Mesenchymal stem cell (in vitro differentiated cells and primary cell): ENCODE measurements around the gene RHOB.
A peak's percentile ranks its signal among the peaks of the same experiment; 100 is the strongest.

ENCODE experiments used
- DNase-seq: peaks from one replicate; pipeline ENCODE4 v3.0.0-alpha.2; 2013
- H2AFZ ChIP-seq: one replicate; pipeline ENCODE4 v1.6.1; 2013; ENCODE audit warnings: low read depth, mild to moderate bottlenecking, control low read depth, inconsistent platforms, low read length, moderate library complexity
- H2AK5ac ChIP-seq: 2 replicates; pipeline ENCODE4 v1.6.1; 2013; ENCODE audit warnings: low read length, moderate library complexity, mild to moderate bottlenecking, inconsistent platforms; ENCODE audit not compliant: severe bottlenecking
- H2BK120ac ChIP-seq: one replicate; pipeline ENCODE4 v1.6.1; 2013; ENCODE audit warnings: low read depth, mild to moderate bottlenecking, inconsistent platforms, low read length, moderate library complexity
- H2BK12ac ChIP-seq, 2 experiments: one replicate each; pipeline ENCODE4 v1.6.1; 2013; ENCODE audit warnings: inconsistent platforms in 2 of 2, low read length in 2 of 2, mild to moderate bottlenecking in 2 of 2, moderate library complexity in 2 of 2, control low read depth in 1 of 2
- H2BK15ac ChIP-seq: one replicate; pipeline ENCODE4 v1.6.1; 2013; ENCODE audit warnings: mild to moderate bottlenecking, low read depth, inconsistent platforms; ENCODE audit not compliant: poor library complexity, severe bottlenecking
- H2BK5ac ChIP-seq: 2 replicates; pipeline ENCODE4 v1.6.1; 2013; ENCODE audit warnings: low read depth, mild to moderate bottlenecking, low read length, control low read depth, inconsistent platforms; ENCODE audit not compliant: poor library complexity, severe bottlenecking
- H3K14ac ChIP-seq, 2 experiments: one replicate each; pipeline ENCODE4 v1.6.1; 2013; ENCODE audit warnings: inconsistent platforms in 2 of 2, low read length in 2 of 2, control low read depth in 1 of 2, mild to moderate bottlenecking in 1 of 2, moderate library complexity in 1 of 2
- H3K18ac ChIP-seq, 2 experiments: one replicate each; pipeline ENCODE4 v1.6.1; 2013; ENCODE audit warnings: inconsistent platforms in 2 of 2, low read length in 2 of 2, control low read depth in 1 of 2, low read depth in 1 of 2, mild to moderate bottlenecking in 1 of 2
- H3K23ac ChIP-seq, 2 experiments: one replicate each; pipeline ENCODE4 v1.6.1; 2013; ENCODE audit warnings: inconsistent platforms in 2 of 2, low read length in 2 of 2, mild to moderate bottlenecking in 2 of 2, moderate library complexity in 2 of 2, control low read depth in 1 of 2
- H3K27ac ChIP-seq: 2 replicates; pipeline ENCODE4 v1.5.1; 2013; ENCODE audit warnings: mild to moderate bottlenecking, moderate library complexity, low read length, control low read depth, inconsistent platforms; ENCODE audit not compliant: poor library complexity, severe bottlenecking
- H3K27me3 ChIP-seq, 2 experiments: 2 replicates each; pipeline versions ENCODE4 v1.6.1 to v1.7.0; 2013; ENCODE audit warnings: low read length in 2 of 2, mild to moderate bottlenecking in 2 of 2, moderate library complexity in 2 of 2, control low read depth in 1 of 2, inconsistent platforms in 1 of 2; ENCODE audit not compliant: control insufficient read depth in 1 of 2, insufficient read depth in 1 of 2
- H3K36me3 ChIP-seq, 2 experiments: 2 replicates each; pipeline versions ENCODE4 v1.6.1 to v1.7.0; 2013; ENCODE audit warnings: low read length in 2 of 2, control low read depth in 1 of 2, inconsistent platforms in 1 of 2, low read depth in 1 of 2, mild to moderate bottlenecking in 1 of 2; ENCODE audit not compliant: insufficient read depth in 2 of 2, control insufficient read depth in 1 of 2
- H3K4ac ChIP-seq, 2 experiments: one replicate each; pipeline ENCODE4 v1.6.1; 2013; ENCODE audit warnings: inconsistent platforms in 2 of 2, low read length in 2 of 2, mild to moderate bottlenecking in 2 of 2, moderate library complexity in 2 of 2, control low read depth in 1 of 2, low read depth in 1 of 2
- H3K4me1 ChIP-seq: 2 replicates; pipeline ENCODE4 v1.6.1; 2013; ENCODE audit warnings: low read depth, low read length, control low read depth; ENCODE audit not compliant: control insufficient read depth, insufficient read depth
- H3K4me2 ChIP-seq: 2 replicates; pipeline ENCODE4 v1.6.1; 2013; ENCODE audit warnings: low read length, mild to moderate bottlenecking, inconsistent platforms; ENCODE audit not compliant: poor library complexity, severe bottlenecking
- H3K4me3 ChIP-seq, 2 experiments: 2 replicates each; pipeline versions ENCODE4 v1.5.1 to v1.7.0; 2013; ENCODE audit warnings: low read length in 2 of 2, mild to moderate bottlenecking in 2 of 2, control low read depth in 1 of 2, low read depth in 1 of 2; ENCODE audit not compliant: insufficient read depth in 1 of 2
- H3K79me1 ChIP-seq: replicated peaks from 2 replicates; pipeline ENCODE4 v1.6.1; 2013; ENCODE audit warnings: mild to moderate bottlenecking, control low read depth, low read length, inconsistent platforms; ENCODE audit not compliant: poor library complexity, severe bottlenecking
- H3K9ac ChIP-seq: 2 replicates; pipeline ENCODE4 v1.7.0; 2013; ENCODE audit warnings: mild to moderate bottlenecking, low read length, moderate library complexity
- H3K9me3 ChIP-seq: 2 replicates; pipeline ENCODE4 v1.7.0; 2013; ENCODE audit warnings: mild to moderate bottlenecking, low read length; ENCODE audit not compliant: control insufficient read depth
- H4K8ac ChIP-seq: one replicate; pipeline ENCODE4 v1.6.1; 2013; ENCODE audit warnings: inconsistent platforms, mild to moderate bottlenecking, low read length, moderate library complexity
- H4K91ac ChIP-seq: one replicate; pipeline ENCODE4 v1.6.1; 2013; ENCODE audit warnings: mild to moderate bottlenecking, low read length, inconsistent platforms
- WGBS: methylation state at CpG from one replicate; pipeline ENCODE4 v1.1.7; 2013; ENCODE audit warnings: mixed read lengths; 5-methylcytosine and 5-hydroxymethylcytosine counted together

RHOB gene

DNA sequence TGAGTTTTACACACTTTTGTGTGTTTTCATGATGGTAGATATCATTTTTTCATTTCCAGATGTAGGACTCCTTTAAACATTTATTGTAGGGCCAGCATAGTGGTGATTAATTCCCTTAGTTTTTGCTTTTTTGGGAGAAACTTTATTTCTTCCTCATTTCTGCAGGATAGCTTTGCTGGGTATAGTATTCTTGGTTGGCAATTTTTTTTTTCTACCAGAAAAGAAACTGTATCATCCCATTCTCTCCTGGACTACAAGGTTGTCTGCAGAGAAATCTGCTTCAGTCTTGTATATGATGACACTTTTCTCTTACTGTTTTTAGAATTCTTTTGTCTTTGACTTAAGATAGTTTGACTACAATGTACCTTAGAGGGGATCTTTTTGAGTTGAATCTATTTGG lies 37.8 kb upstream of the RHOB start:
- no peak for DNase-seq

GRCh38 chr2:20410556-20411277 lies 36.2 kb upstream of the RHOB start:
- no peak overlapping the region for H4K91ac ChIP-seq
- H3K27ac ChIP-seq, result no peak overlapping the region
- DNase-seq, result no peak
- no peak overlapping the region for H4K8ac ChIP-seq
- WGBS, result 90% methylated on average over 5 of the region's 5 CpGs
- H3K9me3 ChIP-seq, result peaks cover 38% of the 10 kb centered on the region
- no peak overlapping the region for H3K18ac ChIP-seq
- no peak overlapping the region for H2BK120ac ChIP-seq
- no peak overlapping the region for H3K4me3 ChIP-seq
- H3K79me1 ChIP-seq, result no peaks in the 10 kb centered on the region
- H3K36me3 ChIP-seq, result no peaks in the 10 kb centered on the region
- H2BK15ac ChIP-seq, result no peak overlapping the region
- no peak overlapping the region for H3K14ac ChIP-seq
- H3K27me3 ChIP-seq, result no peaks in the 10 kb centered on the region
- no peak overlapping the region for H2AFZ ChIP-seq
- no peak overlapping the region for H3K4ac ChIP-seq
- no peak overlapping the region for H3K9ac ChIP-seq
- peak overlapping the region in 1 of 2 experiments; percentile 7 for H2BK12ac ChIP-seq
- no peaks in the 10 kb centered on the region for H3K4me1 ChIP-seq
- no peak overlapping the region for H2AK5ac ChIP-seq
- H2BK5ac ChIP-seq, result no peak overlapping the region
- no peak overlapping the region for H3K23ac ChIP-seq
- no peak overlapping the region for H3K4me2 ChIP-seq

More for the DNA sequence above, 37.8 kb upstream of the RHOB start:
- H2AK5ac ChIP-seq, result no peak overlapping the region
- H4K91ac ChIP-seq, result no peak overlapping the region
- H3K9me3 ChIP-seq, result peaks cover 38% of the 10 kb centered on the region
- no peak overlapping the region for H3K14ac ChIP-seq
- no peak overlapping the region for H3K4me2 ChIP-seq
- no peak overlapping the region for H3K27ac ChIP-seq
- no peaks in the 10 kb centered on the region for H3K4me1 ChIP-seq
- no peak overlapping the region for H3K9ac ChIP-seq
- H3K27me3 ChIP-seq, result no peaks in the 10 kb centered on the region
- no peaks in the 10 kb centered on the region for H3K36me3 ChIP-seq
- no peak overlapping the region for H3K23ac ChIP-seq
- H2BK15ac ChIP-seq, result no peak overlapping the region
- no peak overlapping the region for H2BK5ac ChIP-seq
- H2BK12ac ChIP-seq, result no peak overlapping the region
- no peak overlapping the region for H3K4ac ChIP-seq
- H3K79me1 ChIP-seq, result no peaks in the 10 kb centered on the region
- H2AFZ ChIP-seq, result no peak overlapping the region
- H3K4me3 ChIP-seq, result no peak overlapping the region
- H3K18ac ChIP-seq, result no peak overlapping the region
- H4K8ac ChIP-seq, result no peak overlapping the region
- H2BK120ac ChIP-seq, result no peak overlapping the region

GRCh38 chr2:20411361-20411894 lies 35.4 kb upstream of the RHOB start:
- H3K9me3 ChIP-seq, result peaks cover 38% of the 10 kb centered on the region
- no peak overlapping the region for H3K9ac ChIP-seq
- no peak overlapping the region for H4K91ac ChIP-seq
- no peaks in the 10 kb centered on the region for H3K79me1 ChIP-seq
- H3K4ac ChIP-seq, result no peak overlapping the region
- no peak overlapping the region for H3K14ac ChIP-seq
- no peaks in the 10 kb centered on the region for H3K4me1 ChIP-seq
- no peak overlapping the region for H2BK120ac ChIP-seq
- H3K27ac ChIP-seq, result no peak overlapping the region
- no peak overlapping the region for H3K4me2 ChIP-seq
- peak; percentile 87 for DNase-seq
- H3K27me3 ChIP-seq, result no peaks in the 10 kb centered on the region
- no peak overlapping the region for H2BK12ac ChIP-seq
- H3K18ac ChIP-seq, result no peak overlapping the region
- H2AFZ ChIP-seq, result no peak overlapping the region
- no peak overlapping the region for H4K8ac ChIP-seq
- H2BK15ac ChIP-seq, result no peak overlapping the region
- H3K4me3 ChIP-seq, result no peak overlapping the region
- no peaks in the 10 kb centered on the region for H3K36me3 ChIP-seq
- H3K23ac ChIP-seq, result no peak overlapping the region
- no peak overlapping the region for H2AK5ac ChIP-seq
- 16% methylated on average over 3 of the region's 3 CpGs for WGBS
- no peak overlapping the region for H2BK5ac ChIP-seq

DNA sequence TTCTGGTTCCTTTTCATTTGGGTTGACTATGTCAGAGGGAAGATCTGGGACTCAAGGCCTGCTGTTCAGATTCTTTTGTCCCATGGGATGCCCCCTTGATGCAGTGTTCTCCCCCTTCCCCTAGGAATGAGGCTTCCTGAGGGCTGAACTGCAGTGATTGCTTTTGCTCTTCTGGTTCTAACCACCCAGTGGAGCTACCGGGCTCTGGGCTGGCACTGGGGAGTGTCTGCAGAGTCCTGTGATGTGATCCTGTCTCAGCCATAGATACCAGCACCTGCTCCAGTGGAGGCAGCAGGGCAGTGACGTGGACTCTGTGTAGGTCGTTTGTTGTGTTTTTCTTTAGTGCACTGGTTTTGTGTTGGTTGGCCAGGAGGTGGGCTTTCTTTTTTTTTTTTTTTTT lies 32.1 kb upstream of the RHOB start:
- peak overlapping the region in 1 of 2 experiments; percentile 37 for H3K18ac ChIP-seq
- no peak overlapping the region for H4K91ac ChIP-seq
- H3K4me3 ChIP-seq, result no peak overlapping the region
- no peak overlapping the region for H2BK15ac ChIP-seq
- H3K23ac ChIP-seq, result no peak overlapping the region
- no peak overlapping the region for H3K4ac ChIP-seq
- peak overlapping the region in 1 of 2 experiments; percentile 29 for H2BK12ac ChIP-seq
- no peak overlapping the region for H2AK5ac ChIP-seq
- no peak overlapping the region for H2AFZ ChIP-seq
- no peak overlapping the region for H2BK5ac ChIP-seq
- H3K4me2 ChIP-seq, result no peak overlapping the region
- peaks cover 9% of the 10 kb centered on the region for H3K9me3 ChIP-seq
- no peaks in the 10 kb centered on the region for H3K36me3 ChIP-seq
- no peak overlapping the region for H3K9ac ChIP-seq
- DNase-seq, result no peak
- no peaks in the 10 kb centered on the region for H3K79me1 ChIP-seq
- H4K8ac ChIP-seq, result no peak overlapping the region
- 64% methylated on average over 3 of the region's 3 CpGs for WGBS
- H2BK120ac ChIP-seq, result no peak overlapping the region
- H3K27ac ChIP-seq, result no peak overlapping the region
- H3K27me3 ChIP-seq, result no peaks in the 10 kb centered on the region
- no peaks in the 10 kb centered on the region for H3K4me1 ChIP-seq
- no peak overlapping the region for H3K14ac ChIP-seq
